H1 (cell line): ENCODE measurements around the gene BFSP2. TPM values are rescaled to one million over a fixed set of nuclear protein-coding genes. Genes with fewer than 3 reads are reported as not detected.

Experiments used
- CTCF ChIA-PET: fragments of 300-600 bp; sonication (Branson Sonifier 250); formaldehyde crosslinking; loops from one replicate; lab custom pipeline; 2021; ENCODE audit not compliant: partially characterized antibody; lab: Charles Lee
- POLR2A ChIA-PET: fragments of 300-600 bp; sonication (Branson Sonifier 250); formaldehyde crosslinking; loops from one replicate; lab custom pipeline; 2021; ENCODE audit warnings: inconsistent platforms; ENCODE audit not compliant: partially characterized antibody; lab: Charles Lee
- DNase-seq, 2 experiments: peaks; one replicate each; pipeline versions ENCODE4 v3.0.0 to v3.0.0-alpha.2; 2010 to 2022; ENCODE audit warnings: low spot score in 2 of 2, low read depth in 1 of 2, mixed read lengths in 1 of 2
- FAIRE-seq: peaks from 2 replicates; lab custom pipeline; 2011; peaks lifted over from hg19 to GRCh38; lab: Jason Lieb, UNC
- H2AFZ ChIP-seq: 2 replicates; pipeline ENCODE4 v1.8.1; 2012; ENCODE audit warnings: low read length, inconsistent platforms
- H2AK5ac ChIP-seq: 2 replicates; pipeline ENCODE4 v1.6.1; 2013; ENCODE audit warnings: low read depth, low read length
- H2BK120ac ChIP-seq: replicated peaks from 2 replicates; pipeline ENCODE3; 2013; ENCODE audit warnings: low read depth, low read length, inconsistent platforms
- H2BK12ac ChIP-seq: 2 replicates; pipeline ENCODE4 v1.6.1; 2013; ENCODE audit warnings: low read depth, low read length
- H2BK15ac ChIP-seq: 2 replicates; pipeline ENCODE4 v1.6.1; 2013; ENCODE audit warnings: low read length
- H2BK20ac ChIP-seq: 2 replicates; pipeline ENCODE4 v1.6.1; 2013; ENCODE audit warnings: low read length
- H2BK5ac ChIP-seq: 2 replicates; pipeline ENCODE4 v1.6.1; 2013; ENCODE audit warnings: low read depth, low read length
- H3K14ac ChIP-seq: 2 replicates; pipeline ENCODE4 v1.6.1; 2013; ENCODE audit warnings: inconsistent platforms; ENCODE audit not compliant: insufficient read length
- H3K18ac ChIP-seq: 2 replicates; pipeline ENCODE4 v1.6.1; 2013; ENCODE audit warnings: low read length; ENCODE audit errors: extremely low read depth
- H3K23ac ChIP-seq: 2 replicates; pipeline ENCODE4 v1.6.1; 2013; ENCODE audit warnings: inconsistent platforms; ENCODE audit not compliant: insufficient read length
- H3K23me2 ChIP-seq: 2 replicates; pipeline ENCODE4 v1.6.1; 2013; ENCODE audit warnings: low read depth, low read length
- H3K27ac ChIP-seq: 2 replicates; pipeline ENCODE4 v1.6.1; 2011; ENCODE audit warnings: low read depth, low read length, inconsistent platforms
- H3K27me3 ChIP-seq, 4 experiments: replicated peaks in 1 of 4; 1 replicate in 1 of 4; 2 replicates in 3 of 4; pipeline versions ENCODE4 v1.6.1 to v1.8.1; 2011 to 2013; ENCODE audit warnings: low read length in 3 of 4, mild to moderate bottlenecking in 3 of 4, inconsistent platforms in 2 of 4, mixed read lengths in 2 of 4, moderate library complexity in 1 of 4; ENCODE audit not compliant: control insufficient read depth in 3 of 4, insufficient read depth in 3 of 4; ENCODE audit errors: extremely low read depth in 1 of 4
- H3K36me3 ChIP-seq, 4 experiments: 2 replicates each; pipeline versions ENCODE4 v1.6.1 to v1.8.1; 2011 to 2013; ENCODE audit warnings: mild to moderate bottlenecking in 4 of 4, low read length in 3 of 4, moderate library complexity in 2 of 4, control low read depth in 1 of 4, inconsistent platforms in 1 of 4; ENCODE audit not compliant: insufficient read depth in 4 of 4, control insufficient read depth in 2 of 4
- H3K4ac ChIP-seq: replicated peaks from 2 replicates; pipeline ENCODE3; 2013; ENCODE audit warnings: low read length, low read depth, mixed read lengths, inconsistent platforms; ENCODE audit not compliant: insufficient read length
- H3K4me1 ChIP-seq, 4 experiments: replicated peaks in 1 of 4; 1 replicate in 1 of 4; 2 replicates in 3 of 4; pipeline versions ENCODE4 v1.6.1 to v1.8.1; 2011 to 2013; ENCODE audit warnings: low read length in 3 of 4, inconsistent platforms in 2 of 4, mixed read lengths in 1 of 4; ENCODE audit not compliant: insufficient read depth in 4 of 4, control insufficient read depth in 3 of 4
- H3K4me2 ChIP-seq, 2 experiments: 2 replicates each; pipeline versions ENCODE4 v1.6.1 to v1.8.1; 2011 to 2013; ENCODE audit warnings: low read depth in 2 of 2, low read length in 2 of 2, control low read depth in 1 of 2, inconsistent platforms in 1 of 2, mild to moderate bottlenecking in 1 of 2; ENCODE audit not compliant: insufficient read depth in 1 of 2
- H3K4me3 ChIP-seq, 4 experiments: fragments of 200-600, 300-600 bp in 1 of 4; sonication (generic), shearing (Covaris generic), sonication (Bioruptor Twin) in 1 of 4; 2 replicates each; pipeline versions ENCODE4 v1.5.1 to v1.8.1; 2011 to 2016; ENCODE audit warnings: low read length in 4 of 4, low read depth in 3 of 4, control low read depth in 2 of 4, inconsistent platforms in 2 of 4, mild to moderate bottlenecking in 2 of 4, mixed read lengths in 1 of 4, moderate library complexity in 1 of 4; ENCODE audit not compliant: insufficient read depth in 2 of 4; ENCODE audit errors: extremely low read depth in 1 of 4
- H3K56ac ChIP-seq: replicated peaks from 2 replicates; pipeline ENCODE3; 2013; ENCODE audit warnings: low read depth, mild to moderate bottlenecking, mixed read lengths, low read length, inconsistent platforms; ENCODE audit not compliant: insufficient read length
- H3K79me1 ChIP-seq: 2 replicates; pipeline ENCODE4 v1.6.1; 2013; ENCODE audit warnings: low read depth, low read length, control low read depth
- H3K79me2 ChIP-seq, 2 experiments: 2 replicates each; pipeline versions ENCODE4 v1.6.1 to v1.8.1; 2012 to 2013; ENCODE audit warnings: low read length in 2 of 2, mild to moderate bottlenecking in 2 of 2, inconsistent platforms in 1 of 2; ENCODE audit not compliant: insufficient read depth in 2 of 2, control insufficient read depth in 1 of 2
- H3K9ac ChIP-seq, 4 experiments: replicated peaks in 1 of 4; 1 replicate in 1 of 4; 2 replicates in 3 of 4; pipeline versions ENCODE4 v1.6.1 to v1.8.1; 2011 to 2013; ENCODE audit warnings: low read depth in 3 of 4, low read length in 3 of 4, control low read depth in 2 of 4, mild to moderate bottlenecking in 2 of 4, moderate library complexity in 2 of 4, inconsistent platforms in 1 of 4; ENCODE audit errors: extremely low read depth in 1 of 4
- H3K9me3 ChIP-seq, 2 experiments: 2 replicates each; pipeline versions ENCODE4 v1.6.1 to v1.8.1; 2012 to 2013; ENCODE audit warnings: mild to moderate bottlenecking in 2 of 2, moderate library complexity in 2 of 2, control low read depth in 1 of 2, inconsistent platforms in 1 of 2, low read depth in 1 of 2, low read length in 1 of 2, mixed read lengths in 1 of 2; ENCODE audit not compliant: insufficient read depth in 2 of 2
- H4K20me1 ChIP-seq, 2 experiments: replicated peaks in 1 of 2; 2 replicates each; pipeline versions ENCODE3 to v1.8.1; 2011 to 2013; ENCODE audit warnings: inconsistent platforms in 2 of 2, low read length in 2 of 2, mild to moderate bottlenecking in 1 of 2; ENCODE audit not compliant: insufficient read depth in 2 of 2, control insufficient read depth in 1 of 2
- H4K5ac ChIP-seq: 2 replicates; pipeline ENCODE4 v1.6.1; 2013; ENCODE audit warnings: low read length, low read depth, mixed read lengths, inconsistent platforms; ENCODE audit not compliant: insufficient read length
- H4K8ac ChIP-seq: 2 replicates; pipeline ENCODE4 v1.8.0; 2013; ENCODE audit warnings: mild to moderate bottlenecking, moderate library complexity, low read length, inconsistent platforms; ENCODE audit not compliant: insufficient read depth; ENCODE audit errors: extremely low read depth
- H4K91ac ChIP-seq: replicated peaks from 2 replicates; pipeline ENCODE3; 2013; ENCODE audit warnings: low read length, mixed read lengths, inconsistent platforms; ENCODE audit not compliant: insufficient read length
- FOSL1 ChIP-seq: IDR thresholded peaks from 2 replicates; pipeline ENCODE4 v1.6.1; 2011; ENCODE audit warnings: mild to moderate bottlenecking, low read depth, low read length, moderate library complexity; ENCODE audit not compliant: insufficient read depth
- HDAC6 ChIP-seq: IDR thresholded peaks from one replicate; pipeline ENCODE4 v1.7.1; 2012; ENCODE audit warnings: low read depth, mild to moderate bottlenecking, inconsistent platforms, low read length, moderate library complexity
- POLR2AphosphoS5 ChIP-seq: IDR thresholded peaks from 2 replicates; pipeline ENCODE4 v1.6.1; 2011; ENCODE audit warnings: low read depth, low read length
- SIRT6 ChIP-seq: IDR thresholded peaks from one replicate; pipeline ENCODE4 v1.7.1; 2012; ENCODE audit warnings: low read length, inconsistent platforms
- TAF1 ChIP-seq: IDR thresholded peaks from 2 replicates; pipeline ENCODE4 v1.6.1; 2011; ENCODE audit warnings: mild to moderate bottlenecking, low read depth, low read length
- TEAD4 ChIP-seq: IDR thresholded peaks from 2 replicates; pipeline ENCODE4 v1.6.1; 2012; ENCODE audit warnings: low read depth, low read length, inconsistent platforms, mixed read lengths
- WGBS, 2 experiments: shearing (Covaris generic) in 1 of 2; methylation state at CpG; one replicate each; pipeline versions ENCODE4 v1.1.6 to v1.1.7; 2013 to 2015; ENCODE audit warnings: low lambda C conversion rate in 2 of 2, mixed read lengths in 2 of 2, inconsistent platforms in 1 of 2, low coverage in 1 of 2, missing lambda C conversion rate in 1 of 2; ENCODE audit not compliant: insufficient replicate concordance in 2 of 2, insufficient coverage in 1 of 2, insufficient read length in 1 of 2; ENCODE audit errors: extremely low coverage in 1 of 2, missing lambda C conversion rate in 1 of 2; 5-methylcytosine and 5-hydroxymethylcytosine counted together
- polyA plus RNA-seq, 7 experiments: library from polyadenylated mRNA; depleted of rRNA in 3 of 7; stranded (reverse) in 5 of 7; unstranded in 2 of 7; fragments of >200 nt in 5 of 7; fragments of 200-250 nt in 2 of 7; gene quantifications; 1 replicate in 5 of 7; 2 replicates in 1 of 7; 4 replicates in 1 of 7; pipeline versions ENCODE4 v1.2.1 to v1.2.3, GENCODE V29; 2011 to 2013; ENCODE audit warnings: missing spikeins in 2 of 7, mixed read lengths in 2 of 7
- total RNA-seq: library from RNA; stranded (reverse); fragmentation: NEBNext Ultra II Directional; extraction: Animal tissue kit (Norgen Biotek cat#: 25700); gene quantifications from 2 replicates; pipeline ENCODE4 v1.2.1, GENCODE V29; 2021

The BFSP2 gene
- total and polyA plus RNA-seq, 2 of the 8 experiments (the other 6 are each of a cell fraction or from before 2014, with no cell fraction given) = not detected

DNA sequence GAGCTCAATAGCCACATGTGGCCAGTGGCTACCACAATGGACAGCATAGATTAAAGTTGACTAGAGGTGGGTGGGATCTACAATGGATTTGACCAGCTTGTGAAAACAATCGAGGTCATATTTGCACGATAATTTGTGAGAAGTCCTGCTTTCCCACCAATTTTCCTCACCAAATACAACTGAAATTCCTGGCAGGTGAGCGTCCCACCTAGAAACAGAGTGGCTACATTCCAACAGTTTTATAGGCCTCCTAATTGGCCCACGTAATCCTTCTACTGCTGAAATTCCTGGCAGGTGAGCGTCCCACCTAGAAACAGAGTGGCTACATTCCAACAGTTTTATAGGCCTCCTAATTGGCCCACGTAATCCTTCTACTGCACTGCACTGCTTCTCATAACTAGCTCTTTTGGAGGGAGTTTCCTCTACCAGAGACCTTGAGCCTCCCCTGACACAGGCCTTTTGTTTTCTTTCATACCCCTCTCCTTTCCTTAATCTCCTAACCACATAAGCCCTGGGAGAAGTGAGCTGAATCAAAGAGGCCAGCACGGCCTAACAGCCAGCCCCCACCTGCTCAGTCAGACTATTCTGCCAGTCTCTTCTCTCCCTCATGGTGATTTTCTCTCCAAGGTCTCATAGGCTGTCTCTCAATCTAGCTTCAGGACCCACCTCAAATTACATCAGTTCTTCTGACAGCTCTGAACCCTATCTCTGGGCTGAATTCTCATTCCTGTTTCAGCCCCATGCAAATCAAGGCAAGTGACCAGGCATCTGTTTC is 80.2 kb downstream of the BFSP2 start:
- Histone ChIP-seq H2BK120ac (no peak overlapping the region), H3K79me1 (no peaks in the 10 kb centered on the region), H3K4me3 (no peak overlapping the region), H4K91ac (no peak overlapping the region), H3K4ac (no peak overlapping the region), H2BK20ac (no peak overlapping the region), H3K36me3 (no peaks in the 10 kb centered on the region), H3K9me3 (0 out of 4 replicates have a peak, but pooled peaks cover 0 to 5% of the 10 kb centered on the region in 2 experiments), H3K27me3 (no peaks in the 10 kb centered on the region), H3K14ac (no peak overlapping the region), H4K8ac (no peak overlapping the region), H3K56ac (no peak overlapping the region), H2BK15ac (0 out of 2 replicates have a peak overlapping the region, but pooled peaks have one; percentile 29), H4K5ac (no peak overlapping the region), H2BK5ac (no peak overlapping the region), H3K79me2 (no peaks in the 10 kb centered on the region), H3K9ac (no peak overlapping the region), H3K4me1 (peaks cover 0 to 9% (median 0%) of the 10 kb centered on the region in 4 experiments; a peak in 2 of 7 replicates), H2AFZ (peak overlapping the region; percentile 1; the same call in 1 of the 2 replicates), H2AK5ac (no peak overlapping the region), H3K23me2 (no peaks in the 10 kb centered on the region), H3K18ac (no peak overlapping the region; the same call in 1 of the 2 replicates), H3K27ac (no peak overlapping the region; the same call in 1 of the 2 replicates), H3K4me2 (no peak overlapping the region), H2BK12ac (0 out of 2 replicates have a peak overlapping the region, but pooled peaks have one; percentile 68), H3K23ac (no peak overlapping the region), H4K20me1 (no peaks in the 10 kb centered on the region)
- CTCF ChIA-PET = interaction anchor here (1.1 to 2.1 kb wide), 4 partner anchors 9 to 99 kb away, joined by 4 to 8 read pairs (median 6); no protein-coding TSS in a partner anchor
- POLR2A ChIA-PET = interaction anchor here (0.6 to 1.8 kb wide), 3 partner anchors 9 to 767 kb away, joined by 3 to 4 read pairs (median 3); no protein-coding TSS in a partner anchor
- FAIRE-seq (peak; percentile 55), DNase-seq (no peak)
- WGBS, 2 experiments = 80% methylated on average over 7 of the region's 7 CpGs; no CpG with 5 or more reads in 1 of the 2 experiments
- TF ChIP-seq POLR2AphosphoS5 = no peak
- no peak for TF ChIP-seq SIRT6
- TF ChIP-seq TAF1 = no peak
- TF ChIP-seq TEAD4 = peak; percentile 67
- TF ChIP-seq FOSL1 = no peak
- no peak for TF ChIP-seq HDAC6
